ENCODE data around the gene CTU2. TPM values are rescaled to one million over a fixed set of nuclear protein-coding genes. Genes with fewer than 3 reads are reported as not detected.

Gene CTU2
- total and polyA plus RNA-seq, 2 of the 4 experiments (the other 2 are of a cell fraction), result 12.9 to 18.4 TPM

- Histone ChIP-seq H2BK15ac (ENCODE audit: low read depth, low read length) (no peak overlapping the region), H4K5ac (ENCODE audit: low read depth, low read length) (no peak overlapping the region), H2BK20ac (ENCODE audit: low read depth, low read length) (no peak overlapping the region), H3K4me2 (ENCODE audit: low read depth, low read length) (no peak overlapping the region), H3K27me3 (ENCODE audit: control insufficient read depth, insufficient read depth, low read length) (no peaks in the 10 kb centered on the region), H3K23ac (ENCODE audit: low read depth, low read length) (no peak overlapping the region), H3K9ac (ENCODE audit: low read depth, low read length) (no peak overlapping the region), H3K27ac (ENCODE audit: insufficient read depth, low read length) (no peak overlapping the region), H4K20me1 (ENCODE audit: insufficient read depth, low read length) (peaks cover 38% of the 10 kb centered on the region), H3K9me1 (ENCODE audit: insufficient read depth, low read length) (no peaks in the 10 kb centered on the region), H3K4me1 (ENCODE audit: control insufficient read depth, insufficient read depth, low read length) (peaks cover 5% of the 10 kb centered on the region; the same call in 1 of the 2 replicates), H3K4me3 (ENCODE audit: insufficient read depth, low read depth, low read length) (no peak overlapping the region), H3K36me3 (ENCODE audit: control insufficient read depth, insufficient read depth, low read length) (peaks cover 38% of the 10 kb centered on the region), H2AK5ac (ENCODE audit: low read depth, low read length) (no peak overlapping the region), H3K56ac (ENCODE audit: extremely low read depth, insufficient read depth, low read length) (no peak overlapping the region), H4K91ac (ENCODE audit: insufficient read depth, low read depth, low read length) (no peak overlapping the region), H3K18ac (ENCODE audit: low read depth, low read length) (no peak overlapping the region), H3K79me1 (ENCODE audit: low read depth in 1 of 2, low read length in 2 of 2) (peaks cover 11 to 47% of the 10 kb centered on the region in 2 experiments; a peak in 3 of 4 replicates), H2AK9ac (replicated peaks; ENCODE audit: low read depth, low read length, poor library complexity) (no peak overlapping the region), H4K8ac (ENCODE audit: low read depth in 2 of 2, low read length in 2 of 2) (no peak overlapping the region), H2AFZ (replicated peaks; ENCODE audit: low read length, poor library complexity) (no peak overlapping the region), H2BK5ac (ENCODE audit: low read depth, low read length, poor library complexity, severe bottlenecking) (no peak overlapping the region), H3K9me3 (ENCODE audit: control insufficient read depth, insufficient read depth, low read length) (no peaks in the 10 kb centered on the region), H3K14ac (replicated peaks; ENCODE audit: low read depth, low read length) (no peak overlapping the region), H3K4ac (ENCODE audit: low read depth, low read length) (no peak overlapping the region), H2BK120ac (ENCODE audit: low read depth, low read length) (no peak overlapping the region)
- TF ChIP-seq MAFK (IDR thresholded peaks at IDR 0.05; ENCODE audit: low read depth, low read length) (no peak), CHD1 (IDR thresholded peaks at IDR 0.05; ENCODE audit: low read depth, low read length) (no peak), USF2 (IDR thresholded peaks at IDR 0.05; ENCODE audit: low read depth, low read length) (no peak), NFE2L2 (IDR thresholded peaks at IDR 0.05; ENCODE audit: low read depth, low read length) (no peak), RAD21 (IDR thresholded peaks at IDR 0.05; ENCODE audit: low read length) (no peak), POLR2A (IDR thresholded peaks at IDR 0.05; ENCODE audit: low read depth, low read length) (no peak), SMC3 (IDR thresholded peaks at IDR 0.05; ENCODE audit: low read depth, low read length) (no peak), RFX5 (IDR thresholded peaks at IDR 0.05; ENCODE audit: low read depth, low read length) (no peak), CTCF (conservative IDR thresholded peaks at IDR 0.05; ENCODE audit: low read depth, low read length) (no peak), CEBPB (IDR thresholded peaks at IDR 0.05; ENCODE audit: low read depth, low read length) (no peak), MAZ (IDR thresholded peaks at IDR 0.05; ENCODE audit: borderline replicate concordance, low read depth, low read length) (no peak), ELK1 (IDR thresholded peaks at IDR 0.05; ENCODE audit: borderline replicate concordance, low read depth, low read length) (no peak)
- CTCF ChIA-PET, result no interaction called here
- 77% methylated on average over 8 of the region's 18 CpGs; no CpG with 5 or more reads in 1 of the 2 experiments for WGBS, 2 experiments (ENCODE audit: extremely low coverage in 2 of 2, insufficient read length in 1 of 2)
- DNase-seq (no peak), ATAC-seq (ENCODE audit: low read depth) (no peak)
- in situ Hi-C loops (cut with MboI; ENCODE audit: low sequenced_read_pairs) (no loop called here), dilution Hi-C loops (cut with HindIII; ENCODE audit: low sequenced_read_pairs, unreplicated experiment) (no loop called here), intact Hi-C loops (cut with micrococcal nuclease) (no loop called here)
- BruUV-seq (replicated peaks), result no TSS peak
- POLR2A ChIA-PET (ENCODE audit: unreplicated experiment), result interaction anchor here (0.5 kb wide), 1 partner anchor 104 kb away, joined by 4 read pairs; no protein-coding TSS in a partner anchor
Observed at GRCh38 chr16:88711750-88712340, 5.5 kb downstream of the CTU2 start.

Data from IMR-90 (cell line).